Heart right ventricle (tissue), 16 donors: ENCODE measurements around the gene PPIL6. TPM values are rescaled to one million over a fixed set of nuclear protein-coding genes. Genes with fewer than 3 reads are reported as not detected.

Experiments used
- ATAC-seq, 8 donors: fragments of 200-7000 bp; cut with Tn5 transposase; one replicate each; pipeline ENCODE4 v1.9.1; 2020; ENCODE audit warnings: mild to moderate bottlenecking in 8 of 8, moderate library complexity in 8 of 8, moderate number of reproducible peaks in 1 of 8
- DNase-seq, 2 donors: peaks; one replicate each; pipeline ENCODE4 v3.0.0-alpha.2; 2020
- H3K27ac ChIP-seq, 10 donors: fragments of 200-600 bp; sonication (generic) in 2 of 10; one replicate each; pipeline versions ENCODE4 v1.5.0 to v1.8.0; 2020 to 2022; ENCODE audit warnings: mild to moderate bottlenecking in 3 of 10
- H3K27me3 ChIP-seq, 7 donors: fragments of 200-600 bp; one replicate each; pipeline ENCODE4 v1.8.0; 2021 to 2022; ENCODE audit warnings: mild to moderate bottlenecking in 2 of 7
- H3K36me3 ChIP-seq, 9 donors: fragments of 200-600 bp; sonication (generic) in 1 of 9; one replicate each; pipeline versions ENCODE4 v1.5.0 to v1.8.0; 2020 to 2022; ENCODE audit warnings: mild to moderate bottlenecking in 2 of 9
- H3K4me1 ChIP-seq, 9 donors: fragments of 200-600 bp; sonication (generic) in 1 of 9; one replicate each; pipeline versions ENCODE4 v1.5.0 to v1.8.0; 2020 to 2022; ENCODE audit warnings: mild to moderate bottlenecking in 4 of 9
- H3K4me3 ChIP-seq, 10 donors: fragments of 200-600 bp; sonication (generic) in 2 of 10; one replicate each; pipeline versions ENCODE4 v1.5.0 to v1.8.0; 2020 to 2022; ENCODE audit warnings: mild to moderate bottlenecking in 7 of 10, moderate library complexity in 2 of 10
- H3K9me3 ChIP-seq, 11 donors: fragments of 200-600 bp in 10 of 11; sonication (generic) in 2 of 11; one replicate each; pipeline versions ENCODE4 v1.5.0 to v1.8.0; 2013 to 2022; ENCODE audit warnings: mild to moderate bottlenecking in 2 of 11, control low read depth in 1 of 11, moderate library complexity in 1 of 11
- WGBS, 2 donors: extraction: QIAGEN DNeasy Blood & Tissue Kit; methylation state at CpG; one replicate each; pipeline ENCODE4 v1.1.7; 2013; ENCODE audit warnings: inconsistent platforms in 1 of 2; 5-methylcytosine and 5-hydroxymethylcytosine counted together
- intact Hi-C, 10 donors: fragments of 100-400 bp; cut with DNase I; formaldehyde crosslinking; loops; one replicate each; pipeline versions ENCODE4 v1.11.1 to v1.14.2; 2022
- polyA plus RNA-seq, 2 donors: library from polyadenylated mRNA; stranded (reverse); fragments of 200-250 nt; gene quantifications; one replicate each; pipeline ENCODE4 v1.2.3, GENCODE V29; 2013
- total RNA-seq, 10 donors: library from RNA; stranded (reverse); fragmentation: NEBNext Ultra II Directional in 3 of 10; extraction: Animal tissue kit (Norgen Biotek cat#: 25700) in 3 of 10; gene quantifications; one replicate each; pipeline versions ENCODE4 v1.2.1 to v1.2.4, GENCODE V29; 2021 to 2023
- TF ChIP-seq, protein P1 (sequence below), 9 donors: fragments of 200-600 bp; sonication (generic) in 2 of 9; IDR thresholded peaks; one replicate each; pipeline versions ENCODE4 v1.5.0 to v1.8.0; 2021 to 2022; ENCODE audit warnings: antibody characterized with exemption in 9 of 9, mild to moderate bottlenecking in 5 of 9, moderate library complexity in 1 of 9
- donor health status: Arrhythmogenic right ventricular cardiomyopathy.
- donor health status: ischemic (EF 13 %, LVEDD 7.1; RV severe dilation, severe dysfunction).
- donor health status: healthy with polysubstance abuse.
- donor health status: DM: no; HTN: yes; CAD: no.
- donor health status: DM: no; HTN: no; CAD: no.
- donor health status: ischemic (EF 25% LVEDD 6.9; RV normal size, moderate dysfunction).
- donor health status: ischemic (EF 25% LVEDD 5.7; RV mildly dilated, moderate dysfunction).
- donor health status: healthy.
- donor health status: DM: yes; HTN: yes; CAD: no.
- donor health status: Ischemic cardiomyopathy.
- donor health status: ischemic (EF 35%, LVEDD 5.7; RV mildly dilated, moderate dysfunction).
- donor health status: nonischemic (EF 11% LVEDD 7.7; RV severe dilation, severe dysfunction).
- donor health status: DM: yes; HTN: yes; CAD: no.
- donor health status: PGD.
- donor health status: ischemic (EF 29% LVEDD 5.4; RV normal size, mild dysfunction).
- donor health status: nonischemic (EF 23%, LVEDD 6.1; RV moderate dilation, normal function).

PPIL6 gene
- total and polyA plus RNA-seq, 12 donors = 0.44 to 5.2 (median 2.6) TPM

- intact Hi-C loops = no loop called here
- WGBS, 2 donors = 81% methylated on average over 3 of the region's 3 CpGs
- H3K27me3 ChIP-seq = no peaks in the 10 kb centered on the region
- no peak overlapping the region for H3K4me3 ChIP-seq
- no peak overlapping the region for H3K27ac ChIP-seq
- no peak for ATAC-seq
- DNase-seq = no peak
- H3K36me3 ChIP-seq = peaks cover 0 to 59% (median 0%) of the 10 kb centered on the region in 9 donors
- no peaks in the 10 kb centered on the region for H3K9me3 ChIP-seq
- peaks cover 0 to 24% (median 12%) of the 10 kb centered on the region in 9 donors for H3K4me1 ChIP-seq
- TF ChIP-seq, protein P1, sequence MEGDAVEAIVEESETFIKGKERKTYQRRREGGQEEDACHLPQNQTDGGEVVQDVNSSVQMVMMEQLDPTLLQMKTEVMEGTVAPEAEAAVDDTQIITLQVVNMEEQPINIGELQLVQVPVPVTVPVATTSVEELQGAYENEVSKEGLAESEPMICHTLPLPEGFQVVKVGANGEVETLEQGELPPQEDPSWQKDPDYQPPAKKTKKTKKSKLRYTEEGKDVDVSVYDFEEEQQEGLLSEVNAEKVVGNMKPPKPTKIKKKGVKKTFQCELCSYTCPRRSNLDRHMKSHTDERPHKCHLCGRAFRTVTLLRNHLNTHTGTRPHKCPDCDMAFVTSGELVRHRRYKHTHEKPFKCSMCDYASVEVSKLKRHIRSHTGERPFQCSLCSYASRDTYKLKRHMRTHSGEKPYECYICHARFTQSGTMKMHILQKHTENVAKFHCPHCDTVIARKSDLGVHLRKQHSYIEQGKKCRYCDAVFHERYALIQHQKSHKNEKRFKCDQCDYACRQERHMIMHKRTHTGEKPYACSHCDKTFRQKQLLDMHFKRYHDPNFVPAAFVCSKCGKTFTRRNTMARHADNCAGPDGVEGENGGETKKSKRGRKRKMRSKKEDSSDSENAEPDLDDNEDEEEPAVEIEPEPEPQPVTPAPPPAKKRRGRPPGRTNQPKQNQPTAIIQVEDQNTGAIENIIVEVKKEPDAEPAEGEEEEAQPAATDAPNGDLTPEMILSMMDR (IDR thresholded peaks at IDR 0.05) = no peak
Observed at GRCh38 chr6:109450801-109451200, 10.4 kb upstream of the PPIL6 start.

GRCh38 chr6:109449795-109450673, 9.6 kb upstream of the PPIL6 start:
- no peak overlapping the region for H3K4me3 ChIP-seq
- no peak overlapping the region for H3K27ac ChIP-seq
- H3K4me1 ChIP-seq = peaks cover 0 to 24% (median 12%) of the 10 kb centered on the region in 9 donors
- ATAC-seq = no peak
- DNase-seq = no peak
- H3K27me3 ChIP-seq = no peaks in the 10 kb centered on the region
- H3K36me3 ChIP-seq = peaks cover 0 to 67% (median 0%) of the 10 kb centered on the region in 9 donors
- WGBS, 2 donors = 87 to 90% methylated on average over 16 of the region's 16 CpGs
- intact Hi-C loops = no loop called here
- no peaks in the 10 kb centered on the region for H3K9me3 ChIP-seq
- TF ChIP-seq, protein P1 (IDR thresholded peaks at IDR 0.05) = no peak

DNA sequence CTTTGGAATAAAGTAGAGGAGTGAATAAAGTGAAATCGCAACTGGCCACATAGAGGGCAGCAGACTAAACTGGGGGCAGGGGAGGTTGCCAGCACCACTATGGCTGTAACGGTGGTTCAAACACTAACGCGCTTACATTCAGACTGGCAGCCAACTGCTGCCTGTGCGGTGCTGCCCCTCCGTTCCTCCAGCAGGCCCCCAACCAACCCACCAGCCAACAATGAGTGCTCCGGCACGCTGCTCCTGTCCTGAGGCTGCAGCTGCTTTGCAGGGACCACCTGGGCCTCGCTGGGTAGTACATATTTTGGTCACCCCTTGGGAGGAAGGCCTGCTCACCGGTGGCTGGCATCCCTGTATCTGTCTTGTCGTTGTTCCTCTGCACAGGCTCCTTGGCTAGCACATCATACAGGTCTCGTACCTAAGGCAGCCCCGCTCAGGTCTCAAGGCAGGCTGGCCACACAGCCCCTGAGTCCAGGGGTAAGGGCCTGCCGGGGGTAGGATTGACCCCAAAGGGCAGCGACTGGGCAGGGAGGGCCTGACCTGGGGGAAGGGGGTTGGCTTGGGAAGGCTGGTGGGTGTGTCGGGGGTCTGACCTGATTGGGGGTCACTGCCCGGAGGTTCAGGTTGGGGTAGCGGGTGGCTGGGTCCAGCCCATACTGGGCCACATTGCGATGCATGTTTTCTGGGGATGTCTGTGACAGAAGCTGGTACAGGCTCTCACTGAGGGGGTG, 8.8 kb upstream of the PPIL6 start:
- 85 to 90% methylated on average over 19 of the region's 19 CpGs for WGBS, 2 donors
- Histone ChIP-seq H3K4me1 (peaks cover 0 to 17% (median 5%) of the 10 kb centered on the region in 9 donors), H3K9me3 (no peaks in the 10 kb centered on the region), H3K27ac (no peak overlapping the region), H3K4me3 (no peak overlapping the region), H3K36me3 (peaks cover 0 to 75% (median 0%) of the 10 kb centered on the region in 9 donors), H3K27me3 (no peaks in the 10 kb centered on the region)
- intact Hi-C loops = no loop called here
- TF ChIP-seq, protein P1 (IDR thresholded peaks at IDR 0.05) = no peak
- DNase-seq = no peak
- no peak for ATAC-seq

DNA sequence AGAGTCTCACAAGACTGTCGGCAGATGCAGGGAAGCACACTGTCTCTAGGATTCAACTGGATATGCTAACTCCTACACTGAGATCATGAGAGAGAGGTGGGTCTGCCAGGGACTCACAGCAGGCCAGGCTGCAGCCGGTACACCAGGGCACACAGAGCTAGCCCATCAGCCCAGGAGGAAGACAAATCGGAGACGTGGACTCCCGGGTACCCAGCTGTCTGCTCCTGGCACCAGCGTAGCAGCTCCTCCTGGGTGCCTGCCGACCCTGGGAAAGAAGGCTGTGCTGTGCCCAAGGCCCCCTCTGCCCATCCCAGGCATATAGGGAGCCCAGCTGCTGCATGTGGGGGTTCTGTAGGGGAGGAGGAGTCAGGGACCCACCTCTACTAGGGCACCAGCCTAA, 8.2 kb upstream of the PPIL6 start:
- 78 to 86% methylated on average over 7 of the region's 7 CpGs for WGBS, 2 donors
- Histone ChIP-seq H3K4me1 (peaks cover 0 to 10% (median 0%) of the 10 kb centered on the region in 9 donors), H3K4me3 (no peak overlapping the region), H3K27ac (no peak overlapping the region), H3K27me3 (no peaks in the 10 kb centered on the region), H3K36me3 (peaks cover 0 to 79% (median 0%) of the 10 kb centered on the region in 9 donors), H3K9me3 (no peaks in the 10 kb centered on the region)
- ATAC-seq (no peak), DNase-seq (no peak)
- intact Hi-C loops = no loop called here
- TF ChIP-seq, protein P1 (IDR thresholded peaks at IDR 0.05) = no peak
